ENCODE data around the gene BMPR2.
"Not testable (repeated sequence)": the region's sequence is repeated elsewhere in the genome, so short reads cannot be mapped to it uniquely, and the experiment has no call there.

DNA sequence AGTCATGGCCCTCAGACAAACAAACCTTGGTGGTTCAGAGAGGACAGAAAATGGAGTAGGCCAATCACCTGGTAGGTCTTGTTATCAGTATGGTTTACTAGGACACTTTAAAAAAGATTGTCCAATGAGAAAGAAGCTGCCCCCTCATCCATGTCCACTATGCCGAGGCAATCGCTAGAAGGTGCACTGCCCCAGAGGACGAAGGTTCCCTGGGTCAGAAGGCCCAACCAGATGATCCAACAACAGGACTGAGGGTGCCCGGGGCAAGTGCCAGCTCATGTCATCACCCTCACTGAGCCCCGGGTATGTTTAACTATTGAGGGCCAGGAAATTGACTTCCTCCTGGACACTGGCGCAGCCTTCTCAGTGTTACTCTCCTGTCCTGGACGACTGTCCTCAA is 123.7 kb downstream of the BMPR2 start:
- not testable (repeated sequence) for TF ChIP-seq RAD21 (IDR thresholded peaks at IDR 0.05; ENCODE audit: low read depth)
- TF ChIP-seq, protein P1, sequence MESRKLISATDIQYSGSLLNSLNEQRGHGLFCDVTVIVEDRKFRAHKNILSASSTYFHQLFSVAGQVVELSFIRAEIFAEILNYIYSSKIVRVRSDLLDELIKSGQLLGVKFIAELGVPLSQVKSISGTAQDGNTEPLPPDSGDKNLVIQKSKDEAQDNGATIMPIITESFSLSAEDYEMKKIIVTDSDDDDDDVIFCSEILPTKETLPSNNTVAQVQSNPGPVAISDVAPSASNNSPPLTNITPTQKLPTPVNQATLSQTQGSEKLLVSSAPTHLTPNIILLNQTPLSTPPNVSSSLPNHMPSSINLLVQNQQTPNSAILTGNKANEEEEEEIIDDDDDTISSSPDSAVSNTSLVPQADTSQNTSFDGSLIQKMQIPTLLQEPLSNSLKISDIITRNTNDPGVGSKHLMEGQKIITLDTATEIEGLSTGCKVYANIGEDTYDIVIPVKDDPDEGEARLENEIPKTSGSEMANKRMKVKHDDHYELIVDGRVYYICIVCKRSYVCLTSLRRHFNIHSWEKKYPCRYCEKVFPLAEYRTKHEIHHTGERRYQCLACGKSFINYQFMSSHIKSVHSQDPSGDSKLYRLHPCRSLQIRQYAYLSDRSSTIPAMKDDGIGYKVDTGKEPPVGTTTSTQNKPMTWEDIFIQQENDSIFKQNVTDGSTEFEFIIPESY (IDR thresholded peaks at IDR 0.05; ENCODE audit: extremely low read depth, insufficient replicate concordance, low read length) = not testable (repeated sequence)

Data from HCT116 (cell line).